ENCODE measurements around the gene WFDC9.
A peak's percentile ranks its signal among the peaks of the same experiment; 100 is the strongest.
"Not testable (repeated sequence)": the region's sequence is repeated elsewhere in the genome, so short reads cannot be mapped to it uniquely, and the experiment has no call there.

Gene WFDC9

DNA sequence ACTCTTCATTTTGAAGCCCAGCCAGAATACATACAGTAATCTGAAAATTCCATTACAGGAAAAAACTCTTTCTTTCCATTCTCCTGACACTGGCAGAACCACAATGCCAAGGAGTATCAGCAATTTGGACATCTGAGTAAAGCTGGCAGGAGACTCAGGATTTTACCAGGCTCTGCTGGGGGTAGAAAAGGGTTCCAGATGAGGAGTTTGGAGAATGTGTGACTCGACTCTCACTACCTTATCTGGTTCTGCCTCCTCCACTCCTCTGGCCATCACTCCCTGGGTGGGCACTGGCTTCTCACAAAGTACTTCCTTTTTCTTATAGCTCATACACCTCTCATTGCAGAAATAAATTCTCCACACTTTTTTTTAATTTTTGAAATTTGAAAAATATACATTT lies 41.4 kb downstream of the WFDC9 start:
- CTCF ChIA-PET, result interaction anchor here (0.6 to 2.1 kb wide), 3 partner anchors 182 to 289 kb away, joined by 3 to 11 read pairs (median 4); no protein-coding TSS in a partner anchor
- Histone ChIP-seq H3K27ac (ENCODE audit: extremely low read depth, low read depth, low read length) (no peak overlapping the region), H3K36me3 (ENCODE audit: control insufficient read depth in 2 of 2, insufficient read depth in 1 of 2, low read length in 2 of 2) (no peaks in the 10 kb centered on the region), H3K9me3 (ENCODE audit: control insufficient read depth, insufficient read depth, low read depth, low read length) (no peaks in the 10 kb centered on the region), H3K4me3 (ENCODE audit: low read depth, low read length) (no peak overlapping the region), H3K4me1 (ENCODE audit: control insufficient read depth, insufficient read depth, low read length) (no peaks in the 10 kb centered on the region)
- TF ChIP-seq GLIS1 (tag by site-specific recombination; IDR thresholded peaks at IDR 0.05) (peak; percentile 73), ZIC2 (tag by site-specific recombination; IDR thresholded peaks at IDR 0.05) (no peak)
- POLR2A ChIA-PET, result no interaction called here

DNA sequence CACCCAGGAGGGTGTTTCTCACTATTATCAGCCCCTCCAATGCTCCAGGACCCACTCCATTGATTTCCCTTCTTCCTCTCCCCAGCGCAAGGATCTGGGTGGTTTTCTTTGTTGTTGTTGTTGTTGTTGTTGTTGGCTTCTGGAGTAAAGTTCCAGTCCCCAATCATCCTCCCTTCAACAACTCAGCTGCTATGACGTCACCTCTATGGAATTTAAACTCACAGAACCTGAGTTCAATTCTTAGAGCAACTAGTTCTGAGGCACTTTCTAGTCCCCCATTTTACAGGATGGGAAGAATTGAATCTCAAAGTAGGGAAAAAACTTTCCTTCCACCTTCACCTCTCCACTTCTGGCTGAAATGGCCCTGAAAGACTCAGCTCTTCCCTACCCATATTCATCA lies 42.3 kb downstream of the WFDC9 start:
- H3K4me3 ChIP-seq (ENCODE audit: low read depth, low read length), result no peak overlapping the region
- H3K27ac ChIP-seq (ENCODE audit: extremely low read depth, low read depth, low read length), result no peak overlapping the region
- no peaks in the 10 kb centered on the region for H3K4me1 ChIP-seq (ENCODE audit: control insufficient read depth, insufficient read depth, low read length)
- TF ChIP-seq PRDM1 (tag by site-specific recombination; IDR thresholded peaks at IDR 0.05) (0 out of 2 replicates have a peak, but pooled peaks have one; percentile 18), ZNF776 (tag by site-specific recombination; IDR thresholded peaks at IDR 0.05; ENCODE audit: borderline replicate concordance) (no peak)
- H3K9me3 ChIP-seq (ENCODE audit: control insufficient read depth, insufficient read depth, low read depth, low read length), result no peaks in the 10 kb centered on the region
- no peaks in the 10 kb centered on the region for H3K36me3 ChIP-seq (ENCODE audit: control insufficient read depth in 2 of 2, insufficient read depth in 1 of 2, low read length in 2 of 2)
- ChIA-PET CTCF (interaction anchor here (2.1 kb wide), 1 partner anchor 182 kb away, joined by 11 read pairs; no protein-coding TSS in a partner anchor), POLR2A (no interaction called here)

DNA sequence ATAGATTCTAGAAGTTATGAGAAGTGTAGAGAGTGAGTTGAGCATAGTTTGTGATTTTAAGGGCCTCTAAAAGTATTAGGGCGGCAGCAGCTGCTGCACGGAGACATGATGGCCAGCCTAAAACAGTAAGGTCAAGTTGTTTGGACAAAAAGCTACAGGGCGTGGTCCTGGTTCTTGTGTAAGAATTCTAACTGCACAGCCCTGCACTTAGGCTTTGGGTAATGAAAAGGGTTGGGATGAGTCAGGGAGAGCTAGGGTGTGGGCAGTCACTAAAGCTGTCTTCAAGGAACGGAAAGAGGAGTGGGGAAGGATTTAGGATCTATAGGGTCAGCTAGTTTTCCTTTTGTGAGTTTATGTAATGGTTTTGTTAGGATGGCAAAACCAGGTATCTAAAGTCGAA lies 45.1 kb downstream of the WFDC9 start:
- POLR2A ChIA-PET; H3K4me3 ChIP-seq (ENCODE audit: low read depth, low read length); H3K9me3 ChIP-seq (ENCODE audit: control insufficient read depth, insufficient read depth, low read depth, low read length); H3K36me3 ChIP-seq (ENCODE audit: control insufficient read depth in 2 of 2, insufficient read depth in 1 of 2, low read length in 2 of 2); H3K4me1 ChIP-seq (ENCODE audit: control insufficient read depth, insufficient read depth, low read length); H3K27ac ChIP-seq (ENCODE audit: extremely low read depth, low read depth, low read length): not testable (repeated sequence)
- CTCF ChIA-PET, result interaction anchor here (0.6 to 1.2 kb wide), 3 partner anchors 68 to 185 kb away, joined by 3 to 4 read pairs (median 4); no protein-coding TSS in a partner anchor

DNA sequence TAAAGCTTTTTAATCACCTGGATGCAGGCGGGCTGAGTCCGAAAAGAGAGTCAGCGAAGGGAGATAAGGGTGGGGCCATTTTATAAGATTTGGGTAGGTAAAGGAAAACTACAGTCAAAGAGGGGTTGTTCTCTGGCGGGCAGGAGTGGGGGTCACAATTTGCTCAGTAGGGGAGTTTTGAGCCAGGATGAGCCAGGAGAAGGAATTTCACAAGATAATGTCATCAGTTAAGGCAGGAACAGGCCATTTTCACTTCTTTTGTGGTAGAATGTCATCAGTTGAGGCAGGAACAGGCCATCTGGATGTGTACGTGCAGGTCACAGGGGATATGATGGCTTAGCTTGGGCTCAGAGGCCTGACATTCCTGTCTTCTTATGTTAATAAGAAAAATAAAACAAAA lies 46.8 kb downstream of the WFDC9 start:
- H3K27ac ChIP-seq (ENCODE audit: extremely low read depth, low read depth, low read length); H3K9me3 ChIP-seq (ENCODE audit: control insufficient read depth, insufficient read depth, low read depth, low read length); H3K4me1 ChIP-seq (ENCODE audit: control insufficient read depth, insufficient read depth, low read length); POLR2A ChIA-PET; H3K4me3 ChIP-seq (ENCODE audit: low read depth, low read length); H3K36me3 ChIP-seq (ENCODE audit: control insufficient read depth in 2 of 2, insufficient read depth in 1 of 2, low read length in 2 of 2): not testable (repeated sequence)
- CTCF ChIA-PET, result interaction anchor here (0.7 to 2.3 kb wide), 3 partner anchors 8 to 186 kb away, joined by 3 to 9 read pairs (median 4); no protein-coding TSS in a partner anchor

DNA sequence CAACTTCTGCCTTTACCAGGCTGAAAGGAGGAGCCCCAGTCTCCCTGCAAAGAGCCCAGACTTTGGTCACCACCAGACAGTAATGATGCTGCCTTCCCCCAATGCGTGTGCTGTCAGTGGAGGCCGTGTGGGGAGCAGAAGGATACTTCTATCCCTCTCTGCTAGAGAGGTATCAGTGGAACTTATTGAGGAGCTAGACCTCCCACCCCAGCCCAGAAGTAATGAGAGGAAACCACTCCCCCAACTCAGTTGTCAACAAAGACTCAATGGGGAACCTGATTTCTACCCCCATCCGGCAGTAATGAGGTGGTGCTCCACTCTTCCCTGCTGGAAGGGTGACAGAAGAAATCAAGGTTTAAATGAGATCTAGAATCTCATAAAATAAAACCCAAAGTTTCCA lies 47.6 kb downstream of the WFDC9 start:
- H3K4me1 ChIP-seq (ENCODE audit: control insufficient read depth, insufficient read depth, low read length), result no peaks in the 10 kb centered on the region
- H3K27ac ChIP-seq (ENCODE audit: extremely low read depth, low read depth, low read length), result no peak overlapping the region
- no peak overlapping the region for H3K4me3 ChIP-seq (ENCODE audit: low read depth, low read length)
- ChIA-PET POLR2A (no interaction called here), CTCF (interaction anchor here (0.6 to 2.3 kb wide), 3 partner anchors 26 to 187 kb away, joined by 3 to 9 read pairs (median 3); no protein-coding TSS in a partner anchor)
- no peaks in the 10 kb centered on the region for H3K9me3 ChIP-seq (ENCODE audit: control insufficient read depth, insufficient read depth, low read depth, low read length)
- no peaks in the 10 kb centered on the region for H3K36me3 ChIP-seq (ENCODE audit: control insufficient read depth in 2 of 2, insufficient read depth in 1 of 2, low read length in 2 of 2)
- TF ChIP-seq ZNF132 (tag by site-specific recombination; IDR thresholded peaks at IDR 0.05; ENCODE audit: borderline replicate concordance) (no peak), ZFP41 (tag by site-specific recombination; IDR thresholded peaks at IDR 0.05; ENCODE audit: borderline replicate concordance) (no peak), ZFP37 (tag by site-specific recombination; IDR thresholded peaks at IDR 0.05) (no peak), ZNF629 (tag by site-specific recombination; IDR thresholded peaks at IDR 0.05) (no peak), ZNF777 (tag by site-specific recombination; IDR thresholded peaks at IDR 0.05; ENCODE audit: borderline replicate concordance) (no peak), ZNF530 (tag by site-specific recombination; IDR thresholded peaks at IDR 0.05; ENCODE audit: low read depth) (no peak), ZNF266 (tag by site-specific recombination; IDR thresholded peaks at IDR 0.05; ENCODE audit: low read depth) (no peak), ZBTB17 (tag by site-specific recombination; IDR thresholded peaks at IDR 0.05) (no peak), ZNF350 (tag by site-specific recombination; IDR thresholded peaks at IDR 0.05) (no peak), SALL2 (tag by site-specific recombination; IDR thresholded peaks at IDR 0.05; ENCODE audit: borderline replicate concordance) (no peak), OSR2 (tag by site-specific recombination; IDR thresholded peaks at IDR 0.05) (no peak), ZSCAN30 (tag by site-specific recombination; IDR thresholded peaks at IDR 0.05) (no peak)
- TF ChIP-seq, protein P1, sequence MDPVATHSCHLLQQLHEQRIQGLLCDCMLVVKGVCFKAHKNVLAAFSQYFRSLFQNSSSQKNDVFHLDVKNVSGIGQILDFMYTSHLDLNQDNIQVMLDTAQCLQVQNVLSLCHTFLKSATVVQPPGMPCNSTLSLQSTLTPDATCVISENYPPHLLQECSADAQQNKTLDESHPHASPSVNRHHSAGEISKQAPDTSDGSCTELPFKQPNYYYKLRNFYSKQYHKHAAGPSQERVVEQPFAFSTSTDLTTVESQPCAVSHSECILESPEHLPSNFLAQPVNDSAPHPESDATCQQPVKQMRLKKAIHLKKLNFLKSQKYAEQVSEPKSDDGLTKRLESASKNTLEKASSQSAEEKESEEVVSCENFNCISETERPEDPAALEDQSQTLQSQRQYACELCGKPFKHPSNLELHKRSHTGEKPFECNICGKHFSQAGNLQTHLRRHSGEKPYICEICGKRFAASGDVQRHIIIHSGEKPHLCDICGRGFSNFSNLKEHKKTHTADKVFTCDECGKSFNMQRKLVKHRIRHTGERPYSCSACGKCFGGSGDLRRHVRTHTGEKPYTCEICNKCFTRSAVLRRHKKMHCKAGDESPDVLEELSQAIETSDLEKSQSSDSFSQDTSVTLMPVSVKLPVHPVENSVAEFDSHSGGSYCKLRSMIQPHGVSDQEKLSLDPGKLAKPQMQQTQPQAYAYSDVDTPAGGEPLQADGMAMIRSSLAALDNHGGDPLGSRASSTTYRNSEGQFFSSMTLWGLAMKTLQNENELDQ (tag by site-specific recombination; IDR thresholded peaks at IDR 0.05; ENCODE audit: low read depth), result no peak
- TF ChIP-seq, protein P2, sequence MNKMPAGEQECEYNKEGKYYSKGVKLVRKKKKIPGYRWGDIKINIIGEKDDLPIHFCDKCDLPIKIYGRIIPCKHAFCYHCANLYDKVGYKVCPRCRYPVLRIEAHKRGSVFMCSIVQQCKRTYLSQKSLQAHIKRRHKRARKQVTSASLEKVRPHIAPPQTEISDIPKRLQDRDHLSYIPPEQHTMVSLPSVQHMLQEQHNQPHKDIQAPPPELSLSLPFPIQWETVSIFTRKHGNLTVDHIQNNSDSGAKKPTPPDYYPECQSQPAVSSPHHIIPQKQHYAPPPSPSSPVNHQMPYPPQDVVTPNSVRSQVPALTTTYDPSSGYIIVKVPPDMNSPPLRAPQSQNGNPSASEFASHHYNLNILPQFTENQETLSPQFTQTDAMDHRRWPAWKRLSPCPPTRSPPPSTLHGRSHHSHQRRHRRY (tag by site-specific recombination; IDR thresholded peaks at IDR 0.05), result no peak
- TF ChIP-seq, protein P3, sequence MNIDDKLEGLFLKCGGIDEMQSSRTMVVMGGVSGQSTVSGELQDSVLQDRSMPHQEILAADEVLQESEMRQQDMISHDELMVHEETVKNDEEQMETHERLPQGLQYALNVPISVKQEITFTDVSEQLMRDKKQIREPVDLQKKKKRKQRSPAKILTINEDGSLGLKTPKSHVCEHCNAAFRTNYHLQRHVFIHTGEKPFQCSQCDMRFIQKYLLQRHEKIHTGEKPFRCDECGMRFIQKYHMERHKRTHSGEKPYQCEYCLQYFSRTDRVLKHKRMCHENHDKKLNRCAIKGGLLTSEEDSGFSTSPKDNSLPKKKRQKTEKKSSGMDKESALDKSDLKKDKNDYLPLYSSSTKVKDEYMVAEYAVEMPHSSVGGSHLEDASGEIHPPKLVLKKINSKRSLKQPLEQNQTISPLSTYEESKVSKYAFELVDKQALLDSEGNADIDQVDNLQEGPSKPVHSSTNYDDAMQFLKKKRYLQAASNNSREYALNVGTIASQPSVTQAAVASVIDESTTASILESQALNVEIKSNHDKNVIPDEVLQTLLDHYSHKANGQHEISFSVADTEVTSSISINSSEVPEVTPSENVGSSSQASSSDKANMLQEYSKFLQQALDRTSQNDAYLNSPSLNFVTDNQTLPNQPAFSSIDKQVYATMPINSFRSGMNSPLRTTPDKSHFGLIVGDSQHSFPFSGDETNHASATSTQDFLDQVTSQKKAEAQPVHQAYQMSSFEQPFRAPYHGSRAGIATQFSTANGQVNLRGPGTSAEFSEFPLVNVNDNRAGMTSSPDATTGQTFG (tag by site-specific recombination; IDR thresholded peaks at IDR 0.05; ENCODE audit: borderline replicate concordance), result no peak
